ENCODE results near the gene DUSP15.
A peak's percentile ranks its signal among the peaks of the same experiment; 100 is the strongest.

Gene DUSP15

DNA sequence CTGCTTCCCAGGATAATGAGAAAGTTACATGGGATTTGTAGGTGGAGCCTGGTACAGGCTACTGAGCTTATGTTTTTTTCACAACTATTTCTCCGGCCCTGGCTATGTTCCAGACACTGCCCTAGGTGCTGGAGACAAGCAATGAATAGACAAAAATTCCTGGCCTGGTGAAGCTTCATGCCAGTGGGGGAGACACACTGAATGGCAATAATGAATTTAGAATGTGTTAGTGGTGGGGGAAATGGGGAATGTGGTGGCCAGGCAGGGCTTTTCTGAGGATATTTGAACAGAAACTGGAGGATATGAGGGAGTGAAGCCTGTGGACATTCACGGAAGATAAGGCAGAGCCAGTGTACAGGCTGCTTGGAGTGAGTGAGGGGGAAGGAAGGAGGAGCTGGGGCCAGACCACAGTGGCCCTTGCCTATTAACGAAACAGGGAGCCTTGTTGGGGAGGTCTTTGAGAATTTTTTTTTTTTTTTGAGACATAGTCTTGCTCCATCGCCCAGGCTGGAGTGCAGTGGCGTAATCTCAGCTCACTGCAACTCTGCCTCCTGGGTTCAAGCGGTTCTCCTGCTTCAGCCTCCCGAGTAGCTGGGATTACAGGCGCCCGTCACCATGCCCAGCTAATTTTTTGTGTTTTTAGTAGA is 31.6 kb downstream of the DUSP15 start:
- Histone ChIP-seq H3K4me1 (ENCODE audit: control insufficient read depth in 1 of 2, insufficient read depth in 2 of 2, low read length in 2 of 2) (peaks cover 12 to 19% of the 10 kb centered on the region in 2 donors), H3K27me3 (ENCODE audit: control insufficient read depth in 1 of 2, insufficient read depth in 2 of 2, low read length in 2 of 2) (peaks cover 0 to 5% of the 10 kb centered on the region in 2 donors), H3K36me3 (ENCODE audit: control insufficient read depth in 1 of 2, insufficient read depth in 2 of 2, low read length in 2 of 2) (no peaks in the 10 kb centered on the region), H3K4me3 (ENCODE audit: low read depth in 1 of 2, low read length in 2 of 2) (no peak overlapping the region), H3K9me3 (ENCODE audit: control insufficient read depth in 1 of 2, low read length in 2 of 2) (no peaks in the 10 kb centered on the region), H3K27ac (ENCODE audit: low read depth, low read length) (no peak overlapping the region), H3K9ac (ENCODE audit: low read depth in 1 of 2, low read length in 2 of 2) (no peak overlapping the region)

DNA sequence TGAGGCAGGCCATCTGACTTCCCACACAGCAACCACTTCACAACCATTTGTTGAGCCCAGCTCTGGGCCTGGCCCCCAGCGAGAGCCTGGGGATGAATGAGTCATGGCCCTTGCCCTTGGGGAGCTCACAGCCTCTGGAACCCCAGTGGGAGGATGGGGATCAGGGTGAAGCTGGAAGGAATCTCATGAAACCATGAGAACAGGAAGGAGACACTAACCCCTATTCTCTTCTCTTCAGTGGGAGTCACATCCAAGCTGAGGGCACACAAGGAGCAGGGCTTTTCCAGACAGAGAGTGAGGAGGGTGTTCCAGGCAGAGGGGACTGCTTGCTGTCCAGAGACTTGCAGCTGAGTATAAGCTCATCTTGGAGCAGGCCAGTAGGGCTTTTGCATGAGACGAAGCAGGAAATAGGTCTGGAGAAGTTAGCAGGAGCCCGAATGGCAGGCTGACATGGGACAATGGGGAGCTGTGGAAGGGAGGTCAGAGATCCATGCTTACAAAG is 32.4 kb downstream of the DUSP15 start:
- Histone ChIP-seq H3K4me1 (ENCODE audit: control insufficient read depth in 1 of 2, insufficient read depth in 2 of 2, low read length in 2 of 2) (peaks cover 12 to 19% of the 10 kb centered on the region in 2 donors), H3K4me3 (ENCODE audit: low read depth in 1 of 2, low read length in 2 of 2) (no peak overlapping the region), H3K36me3 (ENCODE audit: control insufficient read depth in 1 of 2, insufficient read depth in 2 of 2, low read length in 2 of 2) (no peaks in the 10 kb centered on the region), H3K27me3 (ENCODE audit: control insufficient read depth in 1 of 2, insufficient read depth in 2 of 2, low read length in 2 of 2) (peaks cover 0 to 5% of the 10 kb centered on the region in 2 donors), H3K9ac (ENCODE audit: low read depth in 1 of 2, low read length in 2 of 2) (no peak overlapping the region), H3K27ac (ENCODE audit: low read depth, low read length) (no peak overlapping the region), H3K9me3 (ENCODE audit: control insufficient read depth in 1 of 2, low read length in 2 of 2) (no peaks in the 10 kb centered on the region)

DNA sequence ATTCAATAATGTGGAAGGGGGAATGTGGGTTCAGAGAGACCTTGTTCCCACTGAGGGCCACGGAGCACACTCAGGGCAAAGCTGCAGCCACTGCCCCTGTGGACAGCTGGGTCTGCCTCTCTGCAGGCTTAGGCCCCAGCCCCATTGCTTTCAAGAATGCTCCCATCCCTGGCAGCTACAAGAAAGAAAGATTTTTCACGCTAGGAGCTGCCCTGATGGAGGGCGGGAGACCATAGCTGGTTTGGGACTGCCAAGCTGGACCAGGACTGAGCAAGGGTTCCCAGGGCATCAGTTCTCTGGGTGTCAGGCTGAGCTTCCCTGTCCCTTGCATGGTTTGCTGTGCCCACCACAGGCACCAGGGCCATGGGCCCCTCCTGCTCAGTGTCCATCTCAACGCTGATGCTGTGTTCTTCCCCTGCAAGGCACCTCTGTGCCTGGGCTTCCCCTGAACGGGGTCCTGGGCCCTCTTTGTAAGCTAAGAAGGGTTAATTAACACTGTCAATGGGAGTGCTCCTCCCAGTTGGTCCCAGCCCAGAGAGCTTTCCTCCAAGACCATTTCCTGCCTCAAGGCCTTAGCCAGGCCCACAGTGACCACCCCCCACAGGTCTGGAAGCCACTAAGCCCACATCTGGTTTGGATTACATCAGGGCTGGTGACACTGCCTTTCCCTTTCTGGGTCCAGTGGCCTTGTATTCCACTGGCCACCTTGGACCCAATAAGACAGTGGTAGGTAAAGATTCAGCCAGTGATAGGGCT is 33.3 kb downstream of the DUSP15 start:
- peaks cover 12 to 19% of the 10 kb centered on the region in 2 donors for H3K4me1 ChIP-seq (ENCODE audit: control insufficient read depth in 1 of 2, insufficient read depth in 2 of 2, low read length in 2 of 2)
- H3K4me3 ChIP-seq (ENCODE audit: low read depth in 1 of 2, low read length in 2 of 2): no peak overlapping the region
- no peaks in the 10 kb centered on the region for H3K36me3 ChIP-seq (ENCODE audit: control insufficient read depth in 1 of 2, insufficient read depth in 2 of 2, low read length in 2 of 2)
- H3K9ac ChIP-seq (ENCODE audit: low read depth in 1 of 2, low read length in 2 of 2): no peak overlapping the region
- H3K27me3 ChIP-seq (ENCODE audit: control insufficient read depth in 1 of 2, insufficient read depth in 2 of 2, low read length in 2 of 2): peaks cover 0 to 5% of the 10 kb centered on the region in 2 donors
- no peaks in the 10 kb centered on the region for H3K9me3 ChIP-seq (ENCODE audit: control insufficient read depth in 1 of 2, low read length in 2 of 2)
- H3K27ac ChIP-seq (ENCODE audit: low read depth, low read length): no peak overlapping the region

DNA sequence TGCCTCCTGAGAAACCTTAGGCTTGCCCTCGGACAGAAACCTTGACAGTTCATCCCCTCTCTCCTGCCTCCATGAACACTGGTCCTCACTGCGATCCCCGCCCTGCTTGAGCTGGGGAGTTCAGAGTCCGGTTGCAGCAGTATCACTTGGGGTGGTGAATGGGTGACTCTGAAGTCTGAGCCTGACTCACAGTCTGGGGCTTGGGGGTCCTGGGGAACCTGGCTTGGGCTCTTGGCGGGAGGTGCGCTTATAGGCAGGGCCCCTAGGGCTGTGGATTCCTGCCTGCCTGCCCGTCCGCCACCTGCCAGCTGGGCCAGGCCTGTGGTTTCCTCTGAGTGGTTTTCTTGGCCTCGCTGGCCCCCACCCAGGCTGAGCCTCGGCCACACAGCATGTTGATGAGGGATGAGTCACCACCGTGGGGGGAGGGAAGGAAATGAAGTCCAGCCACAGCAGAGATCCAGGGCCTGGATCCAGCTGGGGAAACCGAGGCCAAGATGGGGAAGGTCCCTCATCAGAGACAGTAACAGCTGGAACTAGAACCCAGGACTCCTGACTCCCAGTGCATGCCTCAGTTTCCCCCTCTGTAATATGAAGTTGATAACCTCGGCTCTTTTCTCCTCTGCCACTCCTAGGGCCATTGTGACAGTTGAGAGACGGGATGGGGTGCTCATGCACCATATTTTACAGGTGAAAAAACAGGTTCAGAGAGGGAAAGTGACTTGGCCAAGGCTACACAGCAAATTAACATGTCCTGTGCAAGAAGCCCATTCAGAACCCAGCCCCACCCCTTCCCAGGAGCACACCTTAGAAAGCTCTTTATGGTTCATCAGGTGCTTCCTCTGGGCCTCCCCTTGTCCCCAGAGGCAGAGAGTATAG is 34.1 kb downstream of the DUSP15 start:
- Histone ChIP-seq H3K9me3 (ENCODE audit: control insufficient read depth in 1 of 2, low read length in 2 of 2) (no peaks in the 10 kb centered on the region), H3K27me3 (ENCODE audit: control insufficient read depth in 1 of 2, insufficient read depth in 2 of 2, low read length in 2 of 2) (peaks cover 0 to 5% of the 10 kb centered on the region in 2 donors), H3K9ac (ENCODE audit: low read depth in 1 of 2, low read length in 2 of 2) (no peak overlapping the region), H3K27ac (ENCODE audit: low read depth, low read length) (no peak overlapping the region), H3K36me3 (ENCODE audit: control insufficient read depth in 1 of 2, insufficient read depth in 2 of 2, low read length in 2 of 2) (no peaks in the 10 kb centered on the region), H3K4me3 (ENCODE audit: low read depth in 1 of 2, low read length in 2 of 2) (peak overlapping the region in 1 of 2 donors; percentile 28), H3K4me1 (ENCODE audit: control insufficient read depth in 1 of 2, insufficient read depth in 2 of 2, low read length in 2 of 2) (peaks cover 12 to 19% of the 10 kb centered on the region in 2 donors)

DNA sequence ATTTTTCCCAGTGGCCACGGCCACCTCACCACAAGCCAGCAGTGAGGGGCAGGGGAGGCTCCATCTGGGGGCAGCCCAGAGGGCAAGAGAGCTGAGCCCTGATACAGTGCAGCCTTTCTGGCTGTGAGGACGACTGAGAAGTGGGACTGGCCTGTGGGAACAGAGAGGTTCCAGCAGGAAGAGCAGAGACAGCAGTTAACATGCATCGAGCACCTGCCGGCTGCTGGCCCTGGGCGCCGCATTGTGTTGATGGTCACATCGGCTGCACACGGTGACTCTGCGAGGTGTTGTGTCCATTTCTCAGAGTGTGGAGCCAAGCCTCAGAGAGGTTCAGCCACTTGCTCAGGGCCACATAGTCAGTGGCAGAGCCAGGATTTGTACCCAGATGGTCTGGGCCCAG is 34.8 kb downstream of the DUSP15 start:
- H3K9me3 ChIP-seq (ENCODE audit: control insufficient read depth in 1 of 2, low read length in 2 of 2): no peaks in the 10 kb centered on the region
- no peaks in the 10 kb centered on the region for H3K36me3 ChIP-seq (ENCODE audit: control insufficient read depth in 1 of 2, insufficient read depth in 2 of 2, low read length in 2 of 2)
- H3K4me1 ChIP-seq (ENCODE audit: control insufficient read depth in 1 of 2, insufficient read depth in 2 of 2, low read length in 2 of 2): peaks cover 12 to 19% of the 10 kb centered on the region in 2 donors
- peaks cover 0 to 5% of the 10 kb centered on the region in 2 donors for H3K27me3 ChIP-seq (ENCODE audit: control insufficient read depth in 1 of 2, insufficient read depth in 2 of 2, low read length in 2 of 2)
- no peak overlapping the region for H3K27ac ChIP-seq (ENCODE audit: low read depth, low read length)
- H3K4me3 ChIP-seq (ENCODE audit: low read depth in 1 of 2, low read length in 2 of 2): no peak overlapping the region
- no peak overlapping the region for H3K9ac ChIP-seq (ENCODE audit: low read depth in 1 of 2, low read length in 2 of 2)

DNA sequence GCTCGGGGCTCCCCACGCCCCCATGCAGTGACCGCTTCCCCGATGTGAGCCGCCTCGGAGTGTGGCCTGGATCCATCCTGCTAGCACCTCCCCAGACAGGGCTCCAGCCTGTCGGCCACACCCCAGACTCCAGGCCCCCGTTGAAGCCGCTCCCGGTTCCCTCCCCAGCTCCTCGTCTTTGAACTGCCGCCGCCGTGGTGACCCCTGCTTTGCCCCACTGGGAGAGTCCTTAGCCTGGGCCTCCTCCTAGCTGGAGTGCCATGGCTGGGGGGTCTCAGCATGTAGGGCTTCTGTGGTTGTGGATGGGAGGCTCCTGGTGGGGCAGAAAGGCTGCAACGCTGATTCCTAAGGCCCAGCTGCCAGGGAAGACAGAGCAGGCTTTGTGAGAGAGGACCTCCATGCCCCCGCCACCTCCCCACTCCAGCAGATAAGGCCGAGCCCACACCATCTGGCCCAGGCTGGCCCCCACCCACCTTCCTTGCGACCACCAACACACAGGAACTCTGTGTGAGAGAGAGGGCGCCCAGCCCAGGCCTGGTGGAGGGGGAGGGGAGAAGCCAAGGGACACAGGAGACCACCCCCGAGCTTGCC is 36.3 kb downstream of the DUSP15 start:
- H3K27ac ChIP-seq (ENCODE audit: low read depth, low read length): no peak overlapping the region
- no peak overlapping the region for H3K4me3 ChIP-seq (ENCODE audit: low read depth in 1 of 2, low read length in 2 of 2)
- H3K27me3 ChIP-seq (ENCODE audit: control insufficient read depth in 1 of 2, insufficient read depth in 2 of 2, low read length in 2 of 2): peaks cover 0 to 5% of the 10 kb centered on the region in 2 donors
- H3K9me3 ChIP-seq (ENCODE audit: control insufficient read depth in 1 of 2, low read length in 2 of 2): no peaks in the 10 kb centered on the region
- H3K9ac ChIP-seq (ENCODE audit: low read depth in 1 of 2, low read length in 2 of 2): no peak overlapping the region
- peaks cover 12 to 19% of the 10 kb centered on the region in 2 donors for H3K4me1 ChIP-seq (ENCODE audit: control insufficient read depth in 1 of 2, insufficient read depth in 2 of 2, low read length in 2 of 2)
- H3K36me3 ChIP-seq (ENCODE audit: control insufficient read depth in 1 of 2, insufficient read depth in 2 of 2, low read length in 2 of 2): no peaks in the 10 kb centered on the region

DNA sequence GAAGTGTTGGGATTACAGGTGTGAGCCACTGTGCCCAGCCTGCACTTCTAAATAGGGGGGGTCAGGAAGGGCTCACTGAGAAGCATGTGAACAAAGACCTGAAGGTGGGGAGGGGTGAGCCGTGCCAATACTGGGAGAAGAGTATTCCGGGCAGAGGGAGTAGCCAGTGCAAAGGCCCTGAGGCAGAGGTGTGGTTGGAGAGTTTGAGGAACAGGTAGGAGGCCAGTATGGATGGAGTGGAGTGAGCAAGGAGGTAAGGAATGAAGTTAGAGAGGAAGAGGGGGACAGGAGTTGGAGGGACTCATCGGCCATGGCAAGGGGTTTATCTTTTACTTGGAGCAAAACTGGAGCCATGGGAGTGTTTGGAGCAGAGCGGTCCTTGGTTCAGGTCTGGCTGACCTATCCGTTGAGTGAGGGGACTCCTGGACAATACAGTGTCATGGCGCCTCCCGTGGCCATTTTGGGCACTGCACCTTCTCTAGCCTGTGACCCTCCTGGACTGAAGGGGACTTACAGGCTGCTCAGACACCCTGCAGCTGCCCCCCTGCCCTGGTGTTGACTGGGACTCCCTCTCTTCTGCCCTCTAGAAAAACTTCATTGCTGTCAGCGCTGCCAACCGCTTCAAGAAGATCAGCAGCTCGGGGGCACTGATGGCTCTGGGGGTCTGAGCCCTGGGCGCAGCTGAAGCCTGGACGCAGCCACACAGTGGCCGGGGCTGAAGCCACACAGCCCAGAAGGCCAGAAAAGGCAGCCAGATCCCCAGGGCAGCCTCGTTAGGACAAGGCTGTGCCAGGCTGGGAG is 37.0 kb downstream of the DUSP15 start:
- Histone ChIP-seq H3K36me3 (ENCODE audit: control insufficient read depth in 1 of 2, insufficient read depth in 2 of 2, low read length in 2 of 2) (no peaks in the 10 kb centered on the region), H3K27ac (ENCODE audit: low read depth, low read length) (no peak overlapping the region), H3K4me1 (ENCODE audit: control insufficient read depth in 1 of 2, insufficient read depth in 2 of 2, low read length in 2 of 2) (peaks cover 12 to 19% of the 10 kb centered on the region in 2 donors), H3K4me3 (ENCODE audit: low read depth in 1 of 2, low read length in 2 of 2) (no peak overlapping the region), H3K9me3 (ENCODE audit: control insufficient read depth in 1 of 2, low read length in 2 of 2) (no peaks in the 10 kb centered on the region), H3K27me3 (ENCODE audit: control insufficient read depth in 1 of 2, insufficient read depth in 2 of 2, low read length in 2 of 2) (peaks cover 0 to 4% of the 10 kb centered on the region in 2 donors), H3K9ac (ENCODE audit: low read depth in 1 of 2, low read length in 2 of 2) (no peak overlapping the region)

DNA sequence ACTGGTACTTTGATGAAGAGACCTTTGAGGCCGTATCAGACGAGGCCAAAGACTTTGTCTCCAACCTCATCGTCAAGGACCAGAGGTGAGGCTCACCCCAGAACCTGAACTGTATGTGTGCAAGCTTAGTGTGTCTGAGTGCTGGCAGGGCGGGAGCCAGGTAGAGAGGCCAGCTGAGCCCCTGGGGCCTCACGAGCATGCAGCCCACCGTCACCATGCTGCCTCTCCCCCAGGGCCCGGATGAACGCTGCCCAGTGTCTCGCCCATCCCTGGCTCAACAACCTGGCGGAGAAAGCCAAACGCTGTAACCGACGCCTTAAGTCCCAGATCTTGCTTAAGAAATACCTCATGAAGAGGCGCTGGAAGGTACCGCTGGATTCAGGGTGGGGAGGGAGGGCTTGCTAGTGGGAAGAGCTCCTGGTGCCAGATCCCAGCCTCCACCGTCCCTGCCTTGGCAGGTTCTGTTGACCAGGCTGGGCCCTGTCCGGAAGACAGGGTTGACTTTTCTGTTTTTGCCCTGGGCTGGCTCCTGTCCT is 38.5 kb downstream of the DUSP15 start:
- no peak overlapping the region for H3K27ac ChIP-seq (ENCODE audit: low read depth, low read length)
- H3K4me3 ChIP-seq (ENCODE audit: low read depth in 1 of 2, low read length in 2 of 2): no peak overlapping the region
- H3K9ac ChIP-seq (ENCODE audit: low read depth in 1 of 2, low read length in 2 of 2): no peak overlapping the region
- no peaks in the 10 kb centered on the region for H3K27me3 ChIP-seq (ENCODE audit: control insufficient read depth in 1 of 2, insufficient read depth in 2 of 2, low read length in 2 of 2)
- no peaks in the 10 kb centered on the region for H3K9me3 ChIP-seq (ENCODE audit: control insufficient read depth in 1 of 2, low read length in 2 of 2)
- H3K36me3 ChIP-seq (ENCODE audit: control insufficient read depth in 1 of 2, insufficient read depth in 2 of 2, low read length in 2 of 2): no peaks in the 10 kb centered on the region
- peaks cover 12 to 17% of the 10 kb centered on the region in 2 donors for H3K4me1 ChIP-seq (ENCODE audit: control insufficient read depth in 1 of 2, insufficient read depth in 2 of 2, low read length in 2 of 2)

DNA sequence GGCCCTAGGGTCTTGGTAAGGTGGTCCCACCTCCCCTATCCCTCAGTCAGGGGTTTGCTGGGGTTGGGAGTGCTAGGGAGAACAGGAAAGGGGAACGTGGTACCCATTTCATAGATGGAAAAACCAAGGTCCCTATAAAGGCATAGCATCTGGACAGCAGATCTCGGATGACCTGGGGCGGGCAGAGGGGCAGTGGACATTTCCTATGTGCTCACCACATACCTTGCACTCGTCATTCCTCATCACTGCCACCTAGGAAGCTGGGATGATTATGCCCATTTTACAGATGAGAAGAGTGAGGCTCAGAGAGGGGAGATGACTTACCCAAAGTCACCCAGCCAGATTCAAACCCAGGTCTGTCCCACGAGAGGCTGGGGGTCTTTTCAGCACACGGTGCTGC is 39.1 kb downstream of the DUSP15 start:
- peaks cover 9 to 11% of the 10 kb centered on the region in 2 donors for H3K4me1 ChIP-seq (ENCODE audit: control insufficient read depth in 1 of 2, insufficient read depth in 2 of 2, low read length in 2 of 2)
- no peaks in the 10 kb centered on the region for H3K9me3 ChIP-seq (ENCODE audit: control insufficient read depth in 1 of 2, low read length in 2 of 2)
- H3K36me3 ChIP-seq (ENCODE audit: control insufficient read depth in 1 of 2, insufficient read depth in 2 of 2, low read length in 2 of 2): no peaks in the 10 kb centered on the region
- H3K27me3 ChIP-seq (ENCODE audit: control insufficient read depth in 1 of 2, insufficient read depth in 2 of 2, low read length in 2 of 2): no peaks in the 10 kb centered on the region
- H3K4me3 ChIP-seq (ENCODE audit: low read depth in 1 of 2, low read length in 2 of 2): no peak overlapping the region
- H3K27ac ChIP-seq (ENCODE audit: low read depth, low read length): no peak overlapping the region
- H3K9ac ChIP-seq (ENCODE audit: low read depth in 1 of 2, low read length in 2 of 2): no peak overlapping the region
